Middle frontal gyrus (tissue), 1 donor: ENCODE measurements around the gene MEX3D.

Experiments used
- DNase-seq: peaks from one replicate; pipeline ENCODE4 v3.0.0-alpha.2; 2015; ENCODE audit warnings: low spot score; ENCODE audit errors: extremely low spot score

Gene MEX3D

GRCh38 chr19:1568320-1569019, at the start of gene MEX3D:
TSS of gene MEX3D (minus strand) at chr19:1568325. CDS start at chr19:1568058, 267 bp downstream.
- peak; percentile 27 for DNase-seq

- DNase-seq: no peak
Measured at GRCh38 chr19:1616875-1617274, 48.8 kb upstream of the MEX3D start.

DNA sequence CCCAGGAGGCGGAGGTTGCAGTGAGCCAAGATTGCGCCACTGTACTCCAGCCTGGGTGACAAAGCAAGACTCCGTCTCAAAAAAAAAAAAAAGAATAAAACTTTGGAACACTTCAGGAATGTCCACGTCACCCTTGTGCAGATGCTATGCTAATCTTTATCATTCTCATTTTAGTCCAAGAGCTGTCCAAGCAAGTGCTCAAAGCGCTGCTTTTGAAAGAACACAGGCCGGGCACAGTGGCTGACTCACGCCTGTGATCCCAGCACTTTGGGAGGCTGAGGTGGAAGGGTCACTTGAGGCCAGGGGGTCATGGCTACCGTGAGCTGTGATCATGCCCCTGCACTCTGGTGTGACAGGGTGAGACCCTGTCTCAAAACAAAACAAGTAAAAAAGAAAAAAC, 48.3 kb upstream of the MEX3D start:
- DNase-seq: no peak

GRCh38 chr19:1615156-1615765, 47.1 kb upstream of the MEX3D start:
- no peak for DNase-seq

DNA sequence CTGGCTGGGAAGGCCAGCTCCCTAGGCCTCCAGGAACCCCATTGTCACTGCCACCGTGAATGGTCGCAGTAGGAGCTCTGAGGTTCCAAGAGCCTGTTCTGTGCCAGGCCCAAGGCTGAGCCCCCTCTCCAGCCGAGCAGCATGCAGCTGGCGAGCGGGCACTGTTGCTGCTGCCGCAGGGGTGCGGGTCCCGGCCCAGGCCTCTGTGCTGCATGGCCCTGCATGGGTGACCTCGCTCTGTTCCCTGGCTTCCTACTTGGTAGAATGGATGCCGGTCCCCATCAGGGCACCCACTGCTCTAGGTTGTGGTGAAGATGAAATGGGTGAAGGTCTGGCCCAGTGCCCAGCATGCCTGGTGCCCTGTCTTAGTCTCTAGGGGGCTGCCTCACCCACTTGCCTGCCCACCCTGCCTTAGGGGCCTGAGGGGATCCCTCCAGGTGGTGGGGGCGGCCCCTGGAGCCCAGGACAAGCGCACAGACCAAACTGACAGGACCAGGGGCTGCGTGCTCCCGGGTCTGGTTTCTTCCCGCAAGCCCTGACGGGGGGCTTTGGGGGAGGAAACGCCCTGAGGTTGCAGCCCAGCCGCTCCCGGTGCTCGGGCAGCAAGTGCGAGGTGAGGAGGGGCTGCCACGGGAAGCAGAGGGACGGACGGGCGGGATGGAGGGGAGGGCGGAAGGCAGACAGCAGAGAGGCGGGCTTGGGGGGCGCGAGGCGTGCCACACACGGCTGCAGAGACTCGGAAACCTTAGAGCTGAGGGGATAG, 45.9 kb upstream of the MEX3D start:
- no peak for DNase-seq

GRCh38 chr19:1613146-1613545, 45.0 kb upstream of the MEX3D start:
- no peak for DNase-seq

- no peak for DNase-seq
Measured at GRCh38 chr19:1612114-1613086, 44.3 kb upstream of the MEX3D start.

DNA sequence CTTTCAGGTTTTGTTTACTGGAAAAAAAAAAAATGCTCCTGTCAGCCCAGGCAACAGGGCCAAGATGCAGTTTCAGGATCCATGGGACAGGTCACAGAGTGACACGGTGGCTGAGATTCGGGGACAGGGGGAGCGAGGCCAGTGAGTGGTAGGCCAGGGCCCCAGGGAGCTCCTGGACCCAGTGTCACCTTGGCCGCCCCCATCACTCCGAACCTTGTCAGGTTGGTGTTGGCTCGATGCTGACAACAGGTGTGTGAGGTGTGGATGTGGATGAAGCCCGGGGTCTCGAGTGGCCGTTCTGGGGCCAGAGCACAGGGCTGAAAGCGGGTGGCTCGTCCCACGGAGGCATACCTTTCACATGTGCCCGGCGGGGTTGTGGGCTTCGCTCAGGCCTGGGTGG, 43.2 kb upstream of the MEX3D start:
- no peak for DNase-seq

GRCh38 chr19:1610579-1610978, 42.5 kb upstream of the MEX3D start:
- no peak for DNase-seq

DNA sequence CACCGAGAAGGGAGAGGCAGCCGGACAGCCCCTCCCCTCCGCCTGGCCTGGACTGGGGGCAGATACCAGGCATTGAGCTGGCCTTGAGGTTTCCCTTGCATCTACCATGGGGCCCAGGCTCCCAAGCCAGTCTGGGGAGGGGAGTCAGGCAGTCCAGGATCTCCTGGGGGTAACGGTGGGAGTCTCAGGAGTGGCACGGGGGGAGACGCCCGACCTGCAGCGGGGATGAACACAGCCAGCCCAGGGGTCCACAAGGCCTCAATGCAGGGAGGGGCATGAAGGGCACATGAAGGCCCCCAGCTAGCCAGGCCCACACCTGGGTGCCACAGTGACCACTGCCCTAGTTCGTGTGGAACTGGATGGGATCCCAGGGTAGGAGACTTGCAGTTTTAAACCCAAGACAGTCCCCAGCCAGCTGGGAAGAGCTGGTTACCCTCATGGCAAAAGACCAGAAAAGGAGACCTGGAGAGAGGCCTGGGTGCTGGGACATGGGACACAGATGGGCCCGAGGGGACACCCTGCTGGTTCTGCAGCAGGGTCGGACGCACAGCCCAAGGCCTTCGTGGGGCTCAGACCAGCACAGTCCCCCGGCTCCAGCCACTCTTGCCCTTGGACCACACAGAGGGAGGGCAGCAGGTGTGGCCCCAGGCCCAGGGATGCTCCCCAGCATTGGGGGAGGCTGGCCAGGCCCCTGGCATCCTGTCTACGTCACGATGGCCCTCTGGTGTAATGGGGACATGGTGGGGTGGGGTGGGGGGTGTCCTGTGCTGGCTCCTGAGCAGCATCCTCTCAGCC, 41.8 kb upstream of the MEX3D start:
- DNase-seq: no peak

DNA sequence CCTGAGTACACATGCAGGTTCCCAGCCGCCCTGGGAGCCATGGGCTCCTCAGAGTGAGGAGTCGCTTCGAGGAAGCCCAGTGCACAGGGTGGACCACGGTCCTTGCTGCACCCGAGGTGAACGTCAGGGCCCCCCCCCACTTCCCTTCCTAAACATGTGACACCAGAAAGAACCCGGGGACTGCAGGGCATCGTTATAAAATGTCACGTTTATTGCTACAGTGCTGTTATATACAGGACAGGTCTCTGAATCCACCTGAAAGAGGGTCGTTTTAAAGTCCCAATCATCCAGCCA, 40.9 kb upstream of the MEX3D start:
- no peak for DNase-seq

GRCh38 chr19:1608359-1609102, 40.4 kb upstream of the MEX3D start:
- DNase-seq: no peak

DNA sequence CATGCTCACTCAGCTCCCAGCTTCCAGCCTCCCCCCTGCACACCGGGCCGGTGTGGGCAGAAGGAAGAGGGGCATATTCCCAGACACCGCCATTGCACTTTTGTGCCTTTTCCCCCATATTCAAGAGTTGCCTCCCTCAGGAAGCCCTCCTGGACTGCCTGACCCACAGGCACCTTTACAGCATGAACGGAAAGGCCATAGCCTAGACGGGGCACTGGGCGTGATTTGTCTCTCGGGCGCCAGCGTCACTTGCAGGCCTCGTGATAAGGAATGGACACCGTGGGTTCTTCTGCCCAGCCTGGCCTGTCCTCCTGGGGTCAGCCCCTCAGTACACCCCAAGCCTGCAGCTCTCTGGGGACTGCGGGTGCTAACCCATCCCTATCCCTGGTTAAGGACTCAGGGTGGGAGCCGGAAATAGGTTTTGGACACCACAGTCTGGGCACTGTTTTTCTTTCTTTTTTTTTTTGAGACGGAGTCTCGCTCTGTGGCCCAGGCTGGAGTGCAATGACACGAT, 38.1 kb upstream of the MEX3D start:
- DNase-seq: no peak

DNA sequence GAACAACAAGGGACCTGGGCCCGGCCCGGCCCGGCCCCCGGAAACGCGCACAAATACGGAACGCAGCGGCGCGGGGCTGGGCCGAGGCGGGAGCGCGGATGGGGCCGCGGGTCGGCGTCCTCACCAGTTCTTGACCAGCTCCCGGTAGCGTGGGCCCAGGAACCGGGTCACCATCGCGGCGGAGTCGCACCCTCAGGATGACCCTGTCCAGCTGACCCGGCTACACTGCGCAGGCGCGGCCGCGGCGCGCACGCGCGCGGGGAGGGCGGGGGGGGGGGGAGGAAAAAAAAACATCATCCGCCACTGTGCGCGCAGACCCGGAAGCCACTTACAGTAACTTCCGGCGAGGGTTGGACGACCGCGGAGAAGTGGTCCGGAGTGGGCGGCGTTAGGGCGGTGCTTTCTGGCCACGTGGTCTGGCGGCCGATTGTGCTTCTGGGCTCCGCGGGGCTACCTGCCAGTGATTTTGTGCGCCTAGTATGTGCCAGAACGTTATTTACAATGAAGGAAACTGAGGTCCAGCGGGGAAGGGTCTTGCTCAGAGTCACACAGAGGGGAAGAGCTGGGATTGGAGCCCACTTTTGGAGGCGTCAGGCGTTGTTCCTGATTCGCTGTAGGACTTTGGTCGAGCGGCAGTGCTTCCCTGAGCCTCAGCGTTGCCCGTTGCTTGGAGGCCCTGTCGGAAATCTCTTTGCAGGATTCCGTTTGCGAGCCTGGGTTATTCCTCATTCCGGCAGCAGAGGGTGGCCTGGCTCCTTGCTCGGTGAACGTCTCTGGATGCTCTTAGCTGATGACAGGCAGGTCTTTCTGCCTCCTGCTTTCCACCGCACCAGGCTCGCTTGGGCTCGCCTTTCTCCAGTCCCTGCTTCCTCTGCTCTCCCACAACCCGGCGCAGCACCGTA, 37.4 kb upstream of the MEX3D start, which contains the start of gene UQCR11:
TSS of gene UQCR11 (minus strand) at position 227 of the 902 bp plus-strand sequence. CDS start at position 174, 53 bp downstream.
- DNase-seq: peak; percentile 93

- DNase-seq: no peak
Measured at GRCh38 chr19:1602091-1602707, 34.1 kb upstream of the MEX3D start.

- no peak for DNase-seq
Measured at GRCh38 chr19:1601613-1602064, 33.5 kb upstream of the MEX3D start.

- no peak for DNase-seq
Measured at GRCh38 chr19:1599460-1599846, 31.3 kb upstream of the MEX3D start.
